ENCODE measurements around the gene RRM1.

DNA sequence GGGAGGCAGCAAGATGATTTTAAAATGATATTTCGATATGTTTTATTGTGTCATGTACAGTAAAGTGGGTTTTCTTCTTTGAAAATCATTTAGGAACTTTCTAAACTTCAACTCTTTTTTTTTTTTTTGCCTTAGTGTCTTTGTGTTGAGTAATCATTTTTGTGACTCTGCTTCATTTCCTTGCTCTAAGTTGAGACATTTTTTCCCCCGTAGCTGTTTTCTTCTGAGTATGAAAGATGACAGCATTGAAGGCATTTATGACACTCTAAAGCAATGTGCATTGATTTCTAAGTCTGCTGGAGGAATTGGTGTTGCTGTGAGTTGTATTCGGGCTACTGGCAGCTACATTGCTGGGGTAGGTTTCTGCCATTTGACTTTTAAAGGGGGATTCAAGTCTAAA, 23.5 kb downstream of the RRM1 start:
- TF ChIP-seq, protein P1, sequence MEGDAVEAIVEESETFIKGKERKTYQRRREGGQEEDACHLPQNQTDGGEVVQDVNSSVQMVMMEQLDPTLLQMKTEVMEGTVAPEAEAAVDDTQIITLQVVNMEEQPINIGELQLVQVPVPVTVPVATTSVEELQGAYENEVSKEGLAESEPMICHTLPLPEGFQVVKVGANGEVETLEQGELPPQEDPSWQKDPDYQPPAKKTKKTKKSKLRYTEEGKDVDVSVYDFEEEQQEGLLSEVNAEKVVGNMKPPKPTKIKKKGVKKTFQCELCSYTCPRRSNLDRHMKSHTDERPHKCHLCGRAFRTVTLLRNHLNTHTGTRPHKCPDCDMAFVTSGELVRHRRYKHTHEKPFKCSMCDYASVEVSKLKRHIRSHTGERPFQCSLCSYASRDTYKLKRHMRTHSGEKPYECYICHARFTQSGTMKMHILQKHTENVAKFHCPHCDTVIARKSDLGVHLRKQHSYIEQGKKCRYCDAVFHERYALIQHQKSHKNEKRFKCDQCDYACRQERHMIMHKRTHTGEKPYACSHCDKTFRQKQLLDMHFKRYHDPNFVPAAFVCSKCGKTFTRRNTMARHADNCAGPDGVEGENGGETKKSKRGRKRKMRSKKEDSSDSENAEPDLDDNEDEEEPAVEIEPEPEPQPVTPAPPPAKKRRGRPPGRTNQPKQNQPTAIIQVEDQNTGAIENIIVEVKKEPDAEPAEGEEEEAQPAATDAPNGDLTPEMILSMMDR (IDR thresholded peaks at IDR 0.05) = no peak
- TF ChIP-seq POLR2AphosphoS5 (IDR thresholded peaks at IDR 0.05) (no peak), EP300 (IDR thresholded peaks at IDR 0.05) (no peak), POLR2A (IDR thresholded peaks at IDR 0.05) (no peak)

Measured in gastroesophageal sphincter (tissue), 3 donors.